IMR-90 (cell line): Measurements from ENCODE around the gene DCLK1. TPM values are rescaled to one million over a fixed set of nuclear protein-coding genes. Genes with fewer than 3 reads are reported as not detected.

ENCODE experiments used
- ATAC-seq: fragments of 200-7000 bp; cut with Tn5 transposase; 2 replicates; pipeline ENCODE4 v1.9.1; 2020; ENCODE audit warnings: low read depth, mild to moderate bottlenecking, moderate library complexity
- BruUV-seq: library from RNA; stranded (reverse); fragments of 400-500 nt; replicated peaks from 2 replicates; lab custom pipeline; 2021; lab: Mats Ljungman, UMichigan
- CTCF ChIA-PET: fragments of 300-600 bp; formaldehyde crosslinking; extraction: SDS; loops from one replicate; lab custom pipeline; 2021; ENCODE audit warnings: antibody characterized with exemption; lab: Yijun Ruan, JAX
- POLR2A ChIA-PET: fragments of 300-600 bp; sonication (Branson Sonifier 250); formaldehyde crosslinking; loops from one replicate; lab custom pipeline; 2022; ENCODE audit warnings: antibody characterized with exemption; ENCODE audit not compliant: unreplicated experiment; lab: Charles Lee
- DNase-seq: peaks from one replicate; pipeline ENCODE4 v3.0.0; 2013
- H2AFZ ChIP-seq: replicated peaks from 2 replicates; pipeline ENCODE3; 2013; ENCODE audit warnings: low read length, mild to moderate bottlenecking; ENCODE audit not compliant: poor library complexity
- H2AK5ac ChIP-seq: 2 replicates; pipeline ENCODE4 v1.6.1; 2013; ENCODE audit warnings: low read depth, low read length, inconsistent platforms
- H2AK9ac ChIP-seq: replicated peaks from 2 replicates; pipeline ENCODE3; 2013; ENCODE audit warnings: mild to moderate bottlenecking, low read depth, low read length, moderate library complexity; ENCODE audit not compliant: poor library complexity
- H2BK120ac ChIP-seq: 2 replicates; pipeline ENCODE4 v1.6.1; 2013; ENCODE audit warnings: low read depth, low read length, inconsistent platforms
- H2BK15ac ChIP-seq: 3 replicates; pipeline ENCODE4 v1.6.1; 2013; ENCODE audit warnings: low read depth, low read length, inconsistent platforms
- H2BK20ac ChIP-seq: 2 replicates; pipeline ENCODE4 v1.6.1; 2013; ENCODE audit warnings: low read depth, mild to moderate bottlenecking, inconsistent platforms, low read length, moderate library complexity
- H2BK5ac ChIP-seq: 2 replicates; pipeline ENCODE4 v1.6.1; 2013; ENCODE audit warnings: mild to moderate bottlenecking, low read depth, low read length, inconsistent platforms; ENCODE audit not compliant: poor library complexity, severe bottlenecking
- H3K14ac ChIP-seq: replicated peaks from 2 replicates; pipeline ENCODE4 v1.6.1; 2013; ENCODE audit warnings: low read depth, low read length, inconsistent platforms
- H3K18ac ChIP-seq: 2 replicates; pipeline ENCODE4 v1.6.1; 2013; ENCODE audit warnings: low read depth, low read length, control low read depth
- H3K23ac ChIP-seq: 2 replicates; pipeline ENCODE4 v1.6.1; 2013; ENCODE audit warnings: low read depth, low read length, inconsistent platforms
- H3K27ac ChIP-seq: 2 replicates; pipeline ENCODE4 v1.5.1; 2013; ENCODE audit warnings: mild to moderate bottlenecking, control low read depth, low read length; ENCODE audit not compliant: insufficient read depth
- H3K27me3 ChIP-seq: 2 replicates; pipeline ENCODE4 v1.6.1; 2013; ENCODE audit warnings: low read length; ENCODE audit not compliant: control insufficient read depth, insufficient read depth
- H3K36me3 ChIP-seq: 2 replicates; pipeline ENCODE4 v1.6.1; 2013; ENCODE audit warnings: low read length, mixed read lengths; ENCODE audit not compliant: control insufficient read depth, insufficient read depth
- H3K4ac ChIP-seq: 2 replicates; pipeline ENCODE4 v1.6.1; 2013; ENCODE audit warnings: low read depth, low read length, inconsistent platforms
- H3K4me1 ChIP-seq: 2 replicates; pipeline ENCODE4 v1.6.1; 2013; ENCODE audit warnings: low read length, mixed read lengths; ENCODE audit not compliant: control insufficient read depth, insufficient read depth
- H3K4me2 ChIP-seq: 2 replicates; pipeline ENCODE4 v1.6.1; 2013; ENCODE audit warnings: low read depth, mild to moderate bottlenecking, control low read depth, low read length, moderate library complexity
- H3K4me3 ChIP-seq: 2 replicates; pipeline ENCODE4 v1.5.1; 2013; ENCODE audit warnings: low read depth, mild to moderate bottlenecking, control low read depth, low read length, moderate library complexity; ENCODE audit not compliant: insufficient read depth
- H3K56ac ChIP-seq: 2 replicates; pipeline ENCODE4 v1.6.1; 2013; ENCODE audit warnings: low read length, inconsistent platforms; ENCODE audit not compliant: insufficient read depth; ENCODE audit errors: extremely low read depth
- H3K79me1 ChIP-seq, 2 experiments: 2 replicates each; pipeline ENCODE4 v1.6.1; 2013; ENCODE audit warnings: low read length in 2 of 2, inconsistent platforms in 1 of 2, low read depth in 1 of 2
- H3K9ac ChIP-seq: 2 replicates; pipeline ENCODE4 v1.6.1; 2013; ENCODE audit warnings: low read depth, low read length, control low read depth
- H3K9me1 ChIP-seq: 2 replicates; pipeline ENCODE4 v1.6.1; 2013; ENCODE audit warnings: low read length, inconsistent platforms; ENCODE audit not compliant: insufficient read depth
- H3K9me3 ChIP-seq: 2 replicates; pipeline ENCODE4 v1.6.1; 2013; ENCODE audit warnings: low read length; ENCODE audit not compliant: control insufficient read depth, insufficient read depth
- H4K20me1 ChIP-seq: 2 replicates; pipeline ENCODE4 v1.6.1; 2013; ENCODE audit warnings: low read length, inconsistent platforms; ENCODE audit not compliant: insufficient read depth
- H4K5ac ChIP-seq: 2 replicates; pipeline ENCODE4 v1.6.1; 2013; ENCODE audit warnings: mild to moderate bottlenecking, low read depth, low read length, control low read depth
- H4K8ac ChIP-seq, 2 experiments: 2 replicates each; pipeline ENCODE4 v1.6.1; 2013; ENCODE audit warnings: low read depth in 2 of 2, low read length in 2 of 2, control low read depth in 1 of 2, inconsistent platforms in 1 of 2
- H4K91ac ChIP-seq: 2 replicates; pipeline ENCODE4 v1.6.1; 2013; ENCODE audit warnings: low read depth, low read length, inconsistent platforms; ENCODE audit not compliant: insufficient read depth
- MAZ ChIP-seq: IDR thresholded peaks from 2 replicates; pipeline ENCODE4 v1.6.1; 2012; ENCODE audit warnings: low read depth, mild to moderate bottlenecking, low read length, improper control_type of control experiment, moderate library complexity, borderline replicate concordance
- WGBS, 2 experiments: methylation state at CpG; one replicate each; pipeline versions ENCODE4 v1.1.5 to v1.1.7; 2013; ENCODE audit warnings: missing lambda C conversion rate in 2 of 2; ENCODE audit not compliant: insufficient read length in 1 of 2; ENCODE audit errors: extremely low coverage in 2 of 2; 5-methylcytosine and 5-hydroxymethylcytosine counted together
- dilution Hi-C: fragments of 300-500 bp; cut with HindIII; formaldehyde crosslinking; loops from one replicate; pipeline ENCODE4 v1.14.3; 2018; ENCODE audit warnings: low sequenced_read_pairs; ENCODE audit not compliant: unreplicated experiment
- in situ Hi-C: fragments of 300-500 bp; cut with MboI; formaldehyde crosslinking; loops from 3 replicates; pipeline ENCODE4 v1.14.3; 2019; ENCODE audit warnings: low sequenced_read_pairs, inconsistent platforms, mixed read lengths
- intact Hi-C: fragments of 100-400 bp; cut with micrococcal nuclease; formaldehyde crosslinking; loops from 2 replicates; pipeline ENCODE4 v1.10.0; 2022
- polyA plus RNA-seq, 3 experiments: library from polyadenylated mRNA; depleted of rRNA; stranded (reverse); fragments of >200 nt; gene quantifications; 2 replicates each; pipeline ENCODE4 v1.2.3, GENCODE V29; 2012; ENCODE audit warnings: low replicate concordance in 1 of 3
- total RNA-seq: library from RNA; depleted of rRNA; stranded (reverse); fragments of >200 nt; gene quantifications from 2 replicates; pipeline ENCODE4 v1.2.3, GENCODE V29; 2012

Gene DCLK1
- total and polyA plus RNA-seq, 2 of the 4 experiments (the other 2 are of a cell fraction) = under 0.01 to 0.02 TPM

DNA sequence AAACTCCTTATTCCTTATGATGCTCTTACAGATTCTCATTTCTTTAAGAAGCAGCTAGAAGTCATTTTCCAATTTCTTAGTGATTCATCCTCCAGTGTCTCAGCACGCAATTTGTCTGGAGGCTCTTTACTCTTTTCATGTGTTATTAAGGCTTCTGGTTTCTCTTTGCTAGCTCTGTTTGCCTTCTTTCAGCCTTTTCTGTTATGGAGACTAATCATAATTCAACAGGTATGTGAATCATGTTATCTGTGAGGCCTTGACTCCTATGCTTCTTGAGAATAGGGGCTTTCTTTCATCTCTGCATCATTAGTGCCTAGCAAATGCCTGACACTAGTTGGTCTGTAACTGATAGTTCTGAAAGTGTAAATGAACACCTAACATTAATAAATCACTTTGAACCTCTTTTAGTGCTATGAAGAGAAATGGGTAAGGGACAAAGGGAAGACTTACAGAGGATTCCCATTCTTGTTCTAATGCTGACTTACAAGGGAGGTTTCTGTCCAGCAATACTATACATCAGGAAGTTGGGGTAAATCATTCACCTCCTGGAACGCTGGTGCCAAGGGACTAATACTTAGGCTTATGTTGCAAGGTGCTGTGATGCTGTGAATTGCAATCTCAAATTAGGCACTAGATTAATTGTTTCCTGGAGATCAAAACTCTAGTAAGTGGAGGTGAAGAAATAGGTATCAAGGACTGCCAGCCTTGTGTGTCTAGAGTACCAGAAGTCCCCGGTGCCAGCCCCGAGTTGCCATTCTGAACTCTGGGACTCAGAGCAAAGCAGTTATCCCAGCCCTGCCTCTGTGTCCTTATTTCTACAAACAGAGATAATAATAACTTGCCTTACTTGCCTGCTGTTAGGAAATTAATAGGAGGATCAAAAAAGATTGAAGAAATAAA lies 265.6 kb downstream of the DCLK1 start:
- H2AFZ ChIP-seq = no peak overlapping the region
- no peaks in the 10 kb centered on the region for H4K20me1 ChIP-seq
- dilution Hi-C loops (no loop called here), in situ Hi-C loops (no loop called here), intact Hi-C loops (no loop called here)
- no peak overlapping the region for H2BK20ac ChIP-seq
- no peak overlapping the region for H3K14ac ChIP-seq
- DNase-seq = no peak
- no peak for TF ChIP-seq MAZ
- H2AK5ac ChIP-seq = no peak overlapping the region
- no peak overlapping the region for H3K4me2 ChIP-seq
- H3K18ac ChIP-seq = no peak overlapping the region
- H4K91ac ChIP-seq = no peak overlapping the region
- H3K56ac ChIP-seq = no peak overlapping the region
- H3K36me3 ChIP-seq = no peaks in the 10 kb centered on the region
- no TSS peak for BruUV-seq
- no peak overlapping the region for H3K4me3 ChIP-seq
- H3K9ac ChIP-seq = no peak overlapping the region
- no peak overlapping the region for H2BK5ac ChIP-seq
- ChIA-PET POLR2A (no interaction called here), CTCF (interaction anchor here (1.0 kb wide), 1 partner anchor 13 kb away, joined by 4 read pairs; no protein-coding TSS in a partner anchor)
- H3K27ac ChIP-seq = no peak overlapping the region
- peaks cover 5% of the 10 kb centered on the region for H3K27me3 ChIP-seq
- peaks cover 2% of the 10 kb centered on the region; the same call in 1 of the 2 replicates for H3K4me1 ChIP-seq
- H2BK120ac ChIP-seq = no peak overlapping the region
- no CpG with 5 or more reads among the region's 4 CpGs for WGBS, 2 experiments
- no peak overlapping the region for H2AK9ac ChIP-seq
- no peak overlapping the region for H2BK15ac ChIP-seq
- H4K5ac ChIP-seq = no peak overlapping the region
- no peaks in the 10 kb centered on the region; the same call in 1 of the 2 replicates for H3K9me1 ChIP-seq
- H3K79me1 ChIP-seq = no peaks in the 10 kb centered on the region
- no peak overlapping the region for H3K4ac ChIP-seq
- no peak for ATAC-seq
- H3K9me3 ChIP-seq = no peaks in the 10 kb centered on the region
- no peak overlapping the region for H4K8ac ChIP-seq
- no peak overlapping the region for H3K23ac ChIP-seq
